ENCODE measurements around the gene COPB2. TPM values are rescaled to one million over a fixed set of nuclear protein-coding genes. Genes with fewer than 3 reads are reported as not detected.

The COPB2 gene
- total RNA-seq, 1 donor from 2014 or later, result 86.1 TPM

DNA sequence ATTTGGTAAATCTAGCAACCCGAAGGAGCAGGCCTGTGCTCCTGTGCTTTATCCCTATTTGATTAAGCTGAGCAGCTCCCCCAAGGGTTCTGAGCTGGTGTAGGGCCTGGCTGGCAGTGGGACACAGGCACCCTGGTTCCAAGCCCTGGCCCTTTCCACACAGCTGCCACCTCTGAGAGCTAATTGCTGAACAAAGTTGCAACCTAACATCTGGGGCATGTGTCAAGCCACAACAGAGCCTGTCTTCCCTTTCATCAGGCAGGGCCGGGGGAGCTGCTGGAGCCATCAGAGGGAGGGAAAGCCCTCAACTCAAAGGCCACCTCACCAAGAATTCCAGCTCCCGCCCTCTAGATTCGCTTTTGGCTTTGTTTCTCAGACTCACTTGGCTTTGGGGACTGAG, 62.7 kb downstream of the COPB2 start:
- no peaks in the 10 kb centered on the region for H3K4me1 ChIP-seq
- no peak overlapping the region for H3K27ac ChIP-seq
- no peak overlapping the region for H2AFZ ChIP-seq (replicated peaks)
- TF ChIP-seq EZH2 (IDR thresholded peaks at IDR 0.05) (no peak), EZH2phosphoT487 (IDR thresholded peaks at IDR 0.05) (no peak)
- no peaks in the 10 kb centered on the region for H3F3A ChIP-seq (ENCODE audit: low read depth)
- no peak overlapping the region for H3K9ac ChIP-seq
- peaks cover 42% of the 10 kb centered on the region for H3K27me3 ChIP-seq
- no peaks in the 10 kb centered on the region for H3K79me2 ChIP-seq (ENCODE audit: low read depth)
- no peak for DNase-seq (ENCODE audit: low spot score)
- Mint-ChIP-seq H3K9me3 (no peaks in the 10 kb centered on the region), H3K4me1 (peaks cover 8% of the 10 kb centered on the region), H3K36me3 (no peaks in the 10 kb centered on the region), H3K4me3 (no peak overlapping the region), H3K27ac (no peak overlapping the region), H3K27me3 (ENCODE audit: insufficient read depth, low read depth) (peaks cover 23% of the 10 kb centered on the region)
- no peak overlapping the region for H3K4me3 ChIP-seq
- no peaks in the 10 kb centered on the region for H3K36me3 ChIP-seq
- no peaks in the 10 kb centered on the region for H3K9me3 ChIP-seq (ENCODE audit: low read depth)
- no peaks in the 10 kb centered on the region for H4K20me1 ChIP-seq (ENCODE audit: low read depth)
- no peak overlapping the region for H3K4me2 ChIP-seq

DNA sequence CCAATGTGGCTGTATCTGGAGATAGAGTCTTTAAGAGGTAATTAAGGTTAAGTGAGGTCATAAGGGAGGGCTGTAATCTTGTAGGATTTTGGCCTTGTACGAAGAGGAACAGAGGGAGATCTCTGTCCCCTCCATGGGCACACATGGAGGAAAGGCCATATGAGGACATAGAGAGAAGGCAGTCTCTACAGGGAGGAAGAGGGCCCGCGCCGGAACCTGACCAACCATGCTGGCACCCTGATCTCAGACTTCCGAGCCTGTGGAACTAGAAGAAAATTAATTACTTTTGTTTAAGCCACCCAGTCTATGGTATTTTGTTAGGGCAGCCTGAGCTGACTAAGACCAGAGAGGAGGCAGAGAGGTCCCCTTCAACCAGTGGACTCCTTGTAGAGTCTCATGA, 63.3 kb downstream of the COPB2 start:
- H2AFZ ChIP-seq (replicated peaks), result no peak overlapping the region
- no peak overlapping the region for H3K27ac ChIP-seq
- peaks cover 37% of the 10 kb centered on the region for H3K27me3 ChIP-seq
- H3K36me3 ChIP-seq, result no peaks in the 10 kb centered on the region
- H3F3A ChIP-seq (ENCODE audit: low read depth), result no peaks in the 10 kb centered on the region
- Mint-ChIP-seq H3K4me3 (no peak overlapping the region), H3K4me1 (peaks cover 8% of the 10 kb centered on the region), H3K9me3 (no peaks in the 10 kb centered on the region), H3K27ac (no peak overlapping the region), H3K36me3 (no peaks in the 10 kb centered on the region), H3K27me3 (ENCODE audit: insufficient read depth, low read depth) (peaks cover 22% of the 10 kb centered on the region)
- H4K20me1 ChIP-seq (ENCODE audit: low read depth), result no peaks in the 10 kb centered on the region
- H3K9me3 ChIP-seq (ENCODE audit: low read depth), result no peaks in the 10 kb centered on the region
- no peaks in the 10 kb centered on the region for H3K4me1 ChIP-seq
- no peak overlapping the region for H3K4me3 ChIP-seq
- no peak overlapping the region for H3K9ac ChIP-seq
- H3K4me2 ChIP-seq, result no peak overlapping the region
- DNase-seq (ENCODE audit: low spot score), result no peak
- TF ChIP-seq EZH2phosphoT487 (IDR thresholded peaks at IDR 0.05), result no peak
- TF ChIP-seq, protein P1, sequence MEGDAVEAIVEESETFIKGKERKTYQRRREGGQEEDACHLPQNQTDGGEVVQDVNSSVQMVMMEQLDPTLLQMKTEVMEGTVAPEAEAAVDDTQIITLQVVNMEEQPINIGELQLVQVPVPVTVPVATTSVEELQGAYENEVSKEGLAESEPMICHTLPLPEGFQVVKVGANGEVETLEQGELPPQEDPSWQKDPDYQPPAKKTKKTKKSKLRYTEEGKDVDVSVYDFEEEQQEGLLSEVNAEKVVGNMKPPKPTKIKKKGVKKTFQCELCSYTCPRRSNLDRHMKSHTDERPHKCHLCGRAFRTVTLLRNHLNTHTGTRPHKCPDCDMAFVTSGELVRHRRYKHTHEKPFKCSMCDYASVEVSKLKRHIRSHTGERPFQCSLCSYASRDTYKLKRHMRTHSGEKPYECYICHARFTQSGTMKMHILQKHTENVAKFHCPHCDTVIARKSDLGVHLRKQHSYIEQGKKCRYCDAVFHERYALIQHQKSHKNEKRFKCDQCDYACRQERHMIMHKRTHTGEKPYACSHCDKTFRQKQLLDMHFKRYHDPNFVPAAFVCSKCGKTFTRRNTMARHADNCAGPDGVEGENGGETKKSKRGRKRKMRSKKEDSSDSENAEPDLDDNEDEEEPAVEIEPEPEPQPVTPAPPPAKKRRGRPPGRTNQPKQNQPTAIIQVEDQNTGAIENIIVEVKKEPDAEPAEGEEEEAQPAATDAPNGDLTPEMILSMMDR (IDR thresholded peaks at IDR 0.05), result no peak
- TF ChIP-seq EZH2 (IDR thresholded peaks at IDR 0.05), result no peak
- no peaks in the 10 kb centered on the region for H3K79me2 ChIP-seq (ENCODE audit: low read depth)

DNA sequence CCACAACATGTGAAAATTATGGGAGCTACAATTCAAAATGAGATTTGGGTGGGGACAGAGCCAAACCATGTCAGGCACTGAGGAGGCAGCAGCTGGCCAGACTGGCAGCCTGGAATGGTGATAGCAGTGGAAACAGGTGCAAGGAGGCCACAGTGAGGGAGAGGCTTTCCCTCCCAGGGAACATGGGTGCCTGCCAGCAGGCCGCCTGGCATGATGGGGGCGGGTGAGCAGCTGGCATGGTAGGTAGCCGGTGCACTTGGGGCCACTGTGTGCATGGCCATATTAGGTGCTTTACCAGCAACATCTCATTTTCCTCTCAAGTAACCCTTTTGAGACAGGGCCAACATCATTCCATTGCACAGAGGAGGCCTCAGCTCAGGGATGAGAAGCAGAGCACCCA, 63.9 kb downstream of the COPB2 start:
- H3K27me3 Mint-ChIP-seq (ENCODE audit: insufficient read depth, low read depth), result peaks cover 22% of the 10 kb centered on the region
- Histone ChIP-seq H3K27ac (no peak overlapping the region), H4K20me1 (ENCODE audit: low read depth) (no peaks in the 10 kb centered on the region), H3K9ac (no peak overlapping the region), H3K4me2 (no peak overlapping the region), H3K4me1 (no peaks in the 10 kb centered on the region), H3F3A (ENCODE audit: low read depth) (no peaks in the 10 kb centered on the region), H3K79me2 (ENCODE audit: low read depth) (no peaks in the 10 kb centered on the region), H3K36me3 (no peaks in the 10 kb centered on the region), H2AFZ (replicated peaks) (no peak overlapping the region), H3K4me3 (no peak overlapping the region), H3K9me3 (ENCODE audit: low read depth) (no peaks in the 10 kb centered on the region), H3K27me3 (peaks cover 31% of the 10 kb centered on the region)
- no peaks in the 10 kb centered on the region for H3K9me3 Mint-ChIP-seq
- TF ChIP-seq, protein P1 (IDR thresholded peaks at IDR 0.05), result no peak
- TF ChIP-seq EZH2phosphoT487 (IDR thresholded peaks at IDR 0.05) (no peak), EZH2 (IDR thresholded peaks at IDR 0.05) (no peak)
- no peak for DNase-seq (ENCODE audit: low spot score)
- H3K4me1 Mint-ChIP-seq, result peaks cover 8% of the 10 kb centered on the region
- no peak overlapping the region for H3K27ac Mint-ChIP-seq
- H3K36me3 Mint-ChIP-seq, result no peaks in the 10 kb centered on the region
- H3K4me3 Mint-ChIP-seq, result no peak overlapping the region

DNA sequence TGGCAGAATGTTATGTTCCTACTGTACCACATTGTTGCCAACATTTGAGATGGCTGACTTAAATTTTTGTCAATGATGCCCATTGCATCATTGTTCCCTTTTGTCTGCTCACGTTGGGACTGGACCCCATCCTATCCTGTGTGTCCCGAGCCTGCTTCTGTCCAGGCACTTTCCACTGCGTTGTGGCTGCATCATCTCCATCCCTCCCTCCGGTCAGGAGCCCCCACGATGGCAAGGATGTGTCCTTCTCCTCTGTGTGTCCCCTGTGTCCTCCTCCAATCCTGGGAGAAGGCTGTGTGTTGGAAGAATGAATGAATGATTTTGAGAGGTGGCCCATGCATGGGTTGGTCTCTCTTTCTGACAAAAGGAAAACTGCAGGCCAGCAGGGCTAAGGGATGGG, 65.0 kb downstream of the COPB2 start:
- no peak for DNase-seq (ENCODE audit: low spot score)
- no peaks in the 10 kb centered on the region for H3K9me3 Mint-ChIP-seq
- Histone ChIP-seq H3F3A (ENCODE audit: low read depth) (no peaks in the 10 kb centered on the region), H3K4me1 (no peaks in the 10 kb centered on the region), H3K27ac (no peak overlapping the region), H3K4me2 (no peak overlapping the region), H3K27me3 (peaks cover 20% of the 10 kb centered on the region), H3K36me3 (no peaks in the 10 kb centered on the region), H3K79me2 (ENCODE audit: low read depth) (no peaks in the 10 kb centered on the region), H3K9ac (no peak overlapping the region), H3K4me3 (no peak overlapping the region), H4K20me1 (ENCODE audit: low read depth) (no peaks in the 10 kb centered on the region), H3K9me3 (ENCODE audit: low read depth) (no peaks in the 10 kb centered on the region), H2AFZ (replicated peaks) (no peak overlapping the region)
- H3K27ac Mint-ChIP-seq, result no peak overlapping the region
- H3K27me3 Mint-ChIP-seq (ENCODE audit: insufficient read depth, low read depth), result peaks cover 18% of the 10 kb centered on the region
- no peak for TF ChIP-seq EZH2 (IDR thresholded peaks at IDR 0.05)
- TF ChIP-seq, protein P1 (IDR thresholded peaks at IDR 0.05), result no peak
- TF ChIP-seq EZH2phosphoT487 (IDR thresholded peaks at IDR 0.05), result no peak
- H3K4me3 Mint-ChIP-seq, result no peak overlapping the region
- no peaks in the 10 kb centered on the region for H3K36me3 Mint-ChIP-seq
- peaks cover 12% of the 10 kb centered on the region for H3K4me1 Mint-ChIP-seq
